Measurements from ENCODE around the gene PRUNE1. TPM values are rescaled to one million over a fixed set of nuclear protein-coding genes. Genes with fewer than 3 reads are reported as not detected.

Gene PRUNE1
- total RNA-seq, 6 donors from 2014 or later = 16.3 to 28.3 (median 21.2) TPM

GRCh38 chr1:151009206-151009587 is 948 bp downstream of the PRUNE1 start:
- H3K9me3 ChIP-seq = no peaks in the 10 kb centered on the region
- peak overlapping the region; percentile 79 to 96 (median 93) for H3K27ac ChIP-seq
- 47 to 60% methylated on average over 3 of the region's 3 CpGs for WGBS, 2 donors
- peaks cover 52 to 80% (median 70%) of the 10 kb centered on the region in 4 donors for H3K4me1 ChIP-seq
- DNase-seq = no peak
- TF ChIP-seq POLR2AphosphoS5 (IDR thresholded peaks at IDR 0.05) (no peak), POLR2A (IDR thresholded peaks at IDR 0.05) (no peak), EP300 (IDR thresholded peaks at IDR 0.05) (no peak)
- TF ChIP-seq, protein P1, sequence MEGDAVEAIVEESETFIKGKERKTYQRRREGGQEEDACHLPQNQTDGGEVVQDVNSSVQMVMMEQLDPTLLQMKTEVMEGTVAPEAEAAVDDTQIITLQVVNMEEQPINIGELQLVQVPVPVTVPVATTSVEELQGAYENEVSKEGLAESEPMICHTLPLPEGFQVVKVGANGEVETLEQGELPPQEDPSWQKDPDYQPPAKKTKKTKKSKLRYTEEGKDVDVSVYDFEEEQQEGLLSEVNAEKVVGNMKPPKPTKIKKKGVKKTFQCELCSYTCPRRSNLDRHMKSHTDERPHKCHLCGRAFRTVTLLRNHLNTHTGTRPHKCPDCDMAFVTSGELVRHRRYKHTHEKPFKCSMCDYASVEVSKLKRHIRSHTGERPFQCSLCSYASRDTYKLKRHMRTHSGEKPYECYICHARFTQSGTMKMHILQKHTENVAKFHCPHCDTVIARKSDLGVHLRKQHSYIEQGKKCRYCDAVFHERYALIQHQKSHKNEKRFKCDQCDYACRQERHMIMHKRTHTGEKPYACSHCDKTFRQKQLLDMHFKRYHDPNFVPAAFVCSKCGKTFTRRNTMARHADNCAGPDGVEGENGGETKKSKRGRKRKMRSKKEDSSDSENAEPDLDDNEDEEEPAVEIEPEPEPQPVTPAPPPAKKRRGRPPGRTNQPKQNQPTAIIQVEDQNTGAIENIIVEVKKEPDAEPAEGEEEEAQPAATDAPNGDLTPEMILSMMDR (IDR thresholded peaks at IDR 0.05) = no peak
- no peak for ATAC-seq (ENCODE audit: low FRiP score in 2 of 2)
- H3K36me3 ChIP-seq = no peaks in the 10 kb centered on the region
- H3K27me3 ChIP-seq = no peaks in the 10 kb centered on the region
- H3K4me3 ChIP-seq = peak overlapping the region; percentile 59 to 77 (median 70)

DNA sequence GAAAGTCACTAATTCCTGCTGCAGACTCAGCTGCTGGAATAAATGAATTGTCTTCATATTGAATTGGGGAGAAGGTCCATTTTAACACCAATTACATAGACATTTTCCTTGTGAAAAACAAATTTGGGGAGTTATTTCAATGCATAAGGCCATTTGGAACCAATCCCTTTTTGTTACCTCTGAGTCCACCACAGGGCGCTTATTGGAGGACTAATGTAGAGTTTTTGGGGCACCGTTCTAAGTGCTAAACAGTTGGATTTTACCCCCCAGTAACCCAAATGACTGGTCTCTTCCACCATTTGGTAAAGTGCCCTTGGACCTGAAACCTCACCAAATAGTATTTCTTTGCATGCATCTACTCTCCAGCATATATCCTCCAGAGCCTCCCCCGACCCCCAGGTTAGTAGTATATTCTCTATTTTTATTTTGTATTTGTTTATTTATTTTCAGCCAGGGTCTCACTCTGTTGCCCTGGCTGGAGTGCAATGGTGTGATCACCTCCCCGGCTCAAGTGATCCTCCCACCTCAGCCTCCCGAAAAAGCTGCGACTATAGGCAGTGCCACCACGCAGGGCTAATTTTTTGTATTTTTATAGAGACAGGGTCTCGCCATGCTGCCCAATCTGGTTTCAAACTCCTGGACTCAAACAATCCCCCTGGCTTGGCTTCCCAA is 1.6 kb downstream of the PRUNE1 start:
- 97 to 98% methylated on average over 8 of the region's 8 CpGs for WGBS, 2 donors
- ATAC-seq (ENCODE audit: low FRiP score in 2 of 2) (no peak), DNase-seq (no peak)
- TF ChIP-seq POLR2AphosphoS5 (IDR thresholded peaks at IDR 0.05) = no peak
- no peak for TF ChIP-seq EP300 (IDR thresholded peaks at IDR 0.05)
- no peak for TF ChIP-seq POLR2A (IDR thresholded peaks at IDR 0.05)
- TF ChIP-seq, protein P1 (IDR thresholded peaks at IDR 0.05) = no peak
- no peaks in the 10 kb centered on the region for H3K36me3 ChIP-seq
- H3K9me3 ChIP-seq = no peaks in the 10 kb centered on the region
- peak overlapping the region in 3 of 4 donors; percentile 93 to 96 (median 93) for H3K27ac ChIP-seq
- H3K27me3 ChIP-seq = no peaks in the 10 kb centered on the region
- H3K4me3 ChIP-seq = peak overlapping the region in 1 of 4 donors; percentile 77
- peaks cover 49 to 80% (median 64%) of the 10 kb centered on the region in 4 donors for H3K4me1 ChIP-seq

- no peak overlapping the region for H3K27ac ChIP-seq
- no peak overlapping the region for H3K4me3 ChIP-seq
- 95 to 97% methylated on average over 3 of the region's 3 CpGs for WGBS, 2 donors
- no peak for DNase-seq
- no peak for ATAC-seq (ENCODE audit: low FRiP score in 2 of 2)
- peaks cover 44 to 74% (median 58%) of the 10 kb centered on the region in 4 donors for H3K4me1 ChIP-seq
- no peaks in the 10 kb centered on the region for H3K9me3 ChIP-seq
- H3K27me3 ChIP-seq = no peaks in the 10 kb centered on the region
- no peaks in the 10 kb centered on the region for H3K36me3 ChIP-seq
- TF ChIP-seq POLR2AphosphoS5 (IDR thresholded peaks at IDR 0.05) (no peak), POLR2A (IDR thresholded peaks at IDR 0.05) (no peak)
- TF ChIP-seq, protein P1 (IDR thresholded peaks at IDR 0.05) = no peak
Observed at GRCh38 chr1:151010346-151010726, 2.1 kb downstream of the PRUNE1 start.

- Histone ChIP-seq H3K4me1 (peaks cover 44 to 71% (median 54%) of the 10 kb centered on the region in 4 donors), H3K9me3 (no peaks in the 10 kb centered on the region), H3K36me3 (no peaks in the 10 kb centered on the region), H3K27me3 (no peaks in the 10 kb centered on the region), H3K4me3 (no peak overlapping the region), H3K27ac (peak overlapping the region in 2 of 4 donors; percentile 57 to 65)
- TF ChIP-seq EP300 (IDR thresholded peaks at IDR 0.05) = no peak
- no peak for TF ChIP-seq POLR2A (IDR thresholded peaks at IDR 0.05)
- TF ChIP-seq, protein P1 (IDR thresholded peaks at IDR 0.05) = no peak
- no peak for TF ChIP-seq POLR2AphosphoS5 (IDR thresholded peaks at IDR 0.05)
- no peak for ATAC-seq (ENCODE audit: low FRiP score in 2 of 2)
- 50 to 59% methylated on average over 4 of the region's 4 CpGs for WGBS, 2 donors
- no peak for DNase-seq
Observed at GRCh38 chr1:151011154-151011850, 3.1 kb downstream of the PRUNE1 start.
